Left cardiac atrium (tissue), 4 donors: ENCODE measurements around the gene F11R. TPM values are rescaled to one million over a fixed set of nuclear protein-coding genes. Genes with fewer than 3 reads are reported as not detected.
"Not testable (repeated sequence)": the region's sequence is repeated elsewhere in the genome, so short reads cannot be mapped to it uniquely, and the experiment has no call there.

Source experiments
- ATAC-seq, 2 donors: fragments of 200-7000 bp; cut with Tn5 transposase; one replicate each; pipeline ENCODE4 v1.9.1; 2020; ENCODE audit warnings: mild to moderate bottlenecking in 2 of 2, moderate library complexity in 2 of 2
- DNase-seq: peaks from one replicate; pipeline ENCODE4 v3.0.0-alpha.2; 2020
- intact Hi-C, 2 donors: fragments of 100-400 bp; cut with DNase I; formaldehyde crosslinking; loops; one replicate each; pipeline versions ENCODE4 v1.14.1 to v1.15.1; 2022 to 2023
- long read RNA-seq: library from polyadenylated mRNA; unstranded; transcript quantifications from one replicate; pipeline ENCODE4 v2.0.0, GENCODE V29; 2021
- total RNA-seq, 2 donors: library from RNA; stranded (reverse); fragmentation: NEBNext Ultra II Directional; extraction: Animal tissue kit (Norgen Biotek cat#: 25700); gene quantifications; one replicate each; pipeline ENCODE4 v1.2.1, GENCODE V29; 2021
- donor health status: DM: no; HTN: yes; CAD: no.
- donor health status: DM: no; HTN: yes; CAD: no; lungs with severe emphysema.
- donor health status: DM: yes; HTN: yes; CAD: no.
- donor health status: Dilated cardiomyopathy.

F11R gene
- 10 to 100 TPM; 16.4 to 18.0 TPM for total RNA-seq
- long read RNA-seq, partial matches to known transcripts = 0 of 4 reads
- long read RNA-seq, other reads (novel, unspliced or antisense) = 4 of 4 reads

GRCh38 chr1:161020509-161021164 is at the start of gene F11R:
TSS of gene F11R (minus strand) at chr1:161021152. CDS start at chr1:161021073, 79 bp downstream.
- intact Hi-C loops = no loop called here
- DNase-seq (peak; percentile 55), ATAC-seq (peak; percentile 58 to 75)

GRCh38 chr1:161069731-161070270 is 48.8 kb upstream of the F11R start, which contains the start of gene ARHGAP30:
TSS of gene ARHGAP30 (minus strand) at chr1:161069891. CDS start at chr1:161069624, 267 bp downstream.
- ATAC-seq = peak; percentile 74 to 77
- DNase-seq = peak; percentile 67
- intact Hi-C loops = no loop called here

GRCh38 chr1:161069241-161069640 is 48.3 kb upstream of the F11R start:
- peak in 1 of 2 donors; percentile 2 for ATAC-seq
- intact Hi-C loops = no loop called here

GRCh38 chr1:161068306-161069234 is 47.6 kb upstream of the F11R start:
- ATAC-seq (peak; percentile 81 to 82), DNase-seq (peak; percentile 72)
- intact Hi-C loops = no loop called here

More at GRCh38 chr1:161069241-161069640, 48.3 kb upstream of the F11R start:
- no peak for DNase-seq

GRCh38 chr1:161066694-161067093 is 45.7 kb upstream of the F11R start:
- intact Hi-C loops = no loop called here
- DNase-seq (no peak), ATAC-seq (no peak)

GRCh38 chr1:161065681-161066080 is 44.7 kb upstream of the F11R start:
- intact Hi-C loops, DNase-seq, ATAC-seq: not testable (repeated sequence)

- DNase-seq, intact Hi-C loops, ATAC-seq: not testable (repeated sequence)
Observed at GRCh38 chr1:161063936-161064335, 43.0 kb upstream of the F11R start.

- intact Hi-C loops = no loop called here
- DNase-seq = no peak
- no peak for ATAC-seq
Observed at GRCh38 chr1:161061419-161061818, 40.5 kb upstream of the F11R start.

GRCh38 chr1:161059293-161059692 is 38.3 kb upstream of the F11R start:
- intact Hi-C loops = no loop called here

GRCh38 chr1:161054805-161055204 is 33.9 kb upstream of the F11R start:
- DNase-seq (no peak), ATAC-seq (no peak)
- intact Hi-C loops = no loop called here

More at GRCh38 chr1:161059293-161059692, 38.3 kb upstream of the F11R start:
- DNase-seq = no peak
- no peak for ATAC-seq

- intact Hi-C loops = no loop called here
- DNase-seq (no peak), ATAC-seq (no peak)
Observed at GRCh38 chr1:161054232-161054631, 33.3 kb upstream of the F11R start.

- no peak for DNase-seq
- no peak for ATAC-seq
- intact Hi-C loops = no loop called here
Observed at GRCh38 chr1:161052899-161053298, 31.9 kb upstream of the F11R start.

GRCh38 chr1:161051219-161051618 is 30.3 kb upstream of the F11R start:
- no peak for DNase-seq
- ATAC-seq = no peak
- intact Hi-C loops = no loop called here

GRCh38 chr1:161048949-161049722 is 28.2 kb upstream of the F11R start:
- no peak for DNase-seq
- intact Hi-C loops = loop anchor here in 1 of 2 donors (10.0 kb wide), 2 partner anchors 54 to 86 kb away; partner anchors contain the start of gene DEDD
- no peak for ATAC-seq

- intact Hi-C loops = loop anchor here in 1 of 2 donors (10.0 kb wide), 2 partner anchors 53 to 87 kb away; partner anchors contain the start of gene DEDD
- no peak for DNase-seq
- ATAC-seq = no peak
Observed at GRCh38 chr1:161047436-161048420, 26.8 kb upstream of the F11R start.

GRCh38 chr1:161046605-161047228 is 25.8 kb upstream of the F11R start:
- ATAC-seq (no peak), DNase-seq (no peak)
- intact Hi-C loops = loop anchor here in 1 of 2 donors (10.0 kb wide), 2 partner anchors 52 to 88 kb away; partner anchors contain the start of gene DEDD
